ENCODE data around the gene TEP1. TPM values are rescaled to one million over a fixed set of nuclear protein-coding genes. Genes with fewer than 3 reads are reported as not detected.

Gene TEP1
- total RNA-seq, 4 donors from 2014 or later = 22.9 to 38.8 (median 27.8) TPM

GRCh38 chr14:20403521-20403920, 9.8 kb downstream of the TEP1 start:
- DNase-seq (ENCODE audit: low spot score) (no peak), ATAC-seq (ENCODE audit: low FRiP score) (no peak)
- TF ChIP-seq CTCF (IDR thresholded peaks at IDR 0.05) = no peak

GRCh38 chr14:20400965-20401593, 12.2 kb downstream of the TEP1 start:
- ATAC-seq (ENCODE audit: low FRiP score) = no peak
- no peak for DNase-seq (ENCODE audit: low spot score)
- no peak for TF ChIP-seq CTCF (IDR thresholded peaks at IDR 0.05)

DNA sequence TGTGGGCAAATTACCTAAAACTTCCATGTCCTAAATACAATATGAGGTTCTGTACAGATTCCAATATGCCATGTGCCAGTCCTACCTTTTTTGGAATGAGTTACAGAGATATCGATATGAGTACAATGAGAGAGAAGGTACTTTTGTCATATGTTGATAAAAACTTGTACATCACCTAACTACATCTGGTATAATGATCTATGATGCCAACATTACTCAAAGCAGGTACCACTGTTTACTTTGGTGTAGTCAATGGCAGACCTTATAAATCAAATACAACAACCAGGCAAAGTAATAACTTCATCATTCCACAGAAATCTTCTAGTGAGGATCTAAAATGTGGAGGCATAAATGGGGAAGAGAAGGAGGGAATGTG, 12.7 kb downstream of the TEP1 start:
- no peak for DNase-seq (ENCODE audit: low spot score)
- ATAC-seq (ENCODE audit: low FRiP score) = no peak
- no peak for TF ChIP-seq CTCF (IDR thresholded peaks at IDR 0.05)

- no peak for ATAC-seq (ENCODE audit: low FRiP score)
- TF ChIP-seq CTCF (IDR thresholded peaks at IDR 0.05) = no peak
- no peak for DNase-seq (ENCODE audit: low spot score)
These were observed 15.8 kb downstream of the TEP1 start for GRCh38 chr14:20397511-20397910.

DNA sequence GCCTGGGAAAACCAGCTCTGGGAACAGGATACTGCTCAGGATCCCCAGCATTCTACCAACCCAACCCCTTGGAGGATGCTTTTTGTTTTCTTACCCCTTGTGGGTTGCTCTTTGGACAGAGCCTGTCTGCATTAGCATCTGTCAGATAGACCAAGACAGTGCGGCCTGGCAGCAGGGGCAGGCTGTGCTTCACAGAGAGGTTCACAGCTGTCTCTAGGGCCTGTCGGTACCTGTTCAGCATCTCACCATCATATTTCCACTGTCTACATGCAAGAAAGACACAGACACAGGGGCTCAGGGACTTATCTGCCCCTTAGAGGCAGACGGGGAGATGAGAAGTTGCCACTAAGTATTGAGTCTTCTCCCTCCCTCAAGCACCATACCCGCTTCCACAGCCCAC, 21.8 kb downstream of the TEP1 start:
- no peak for DNase-seq (ENCODE audit: low spot score)
- TF ChIP-seq CTCF (IDR thresholded peaks at IDR 0.05) = no peak
- no peak for ATAC-seq (ENCODE audit: low FRiP score)

DNA sequence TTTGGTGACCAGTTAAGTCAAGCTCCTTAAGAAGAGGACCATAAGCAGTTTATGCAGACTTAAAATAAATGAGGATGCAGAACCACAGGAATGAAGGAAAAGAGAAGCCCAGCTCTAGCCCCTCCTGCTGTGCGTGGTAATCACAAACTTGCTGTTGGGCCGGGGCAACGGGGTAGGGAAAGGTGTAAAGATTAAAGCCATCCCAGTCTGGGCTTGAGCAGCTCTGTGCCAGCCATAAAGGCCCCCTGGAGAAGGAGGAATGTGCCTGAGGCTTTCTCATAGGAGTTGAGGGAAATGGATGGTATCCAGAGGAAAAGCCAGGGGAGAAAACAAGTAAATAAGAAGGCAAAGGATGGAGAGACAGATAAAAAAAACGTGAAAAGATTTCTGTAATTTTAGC, 25.1 kb downstream of the TEP1 start:
- DNase-seq (ENCODE audit: low spot score) (no peak), ATAC-seq (ENCODE audit: low FRiP score) (no peak)
- no peak for TF ChIP-seq CTCF (IDR thresholded peaks at IDR 0.05)

DNA sequence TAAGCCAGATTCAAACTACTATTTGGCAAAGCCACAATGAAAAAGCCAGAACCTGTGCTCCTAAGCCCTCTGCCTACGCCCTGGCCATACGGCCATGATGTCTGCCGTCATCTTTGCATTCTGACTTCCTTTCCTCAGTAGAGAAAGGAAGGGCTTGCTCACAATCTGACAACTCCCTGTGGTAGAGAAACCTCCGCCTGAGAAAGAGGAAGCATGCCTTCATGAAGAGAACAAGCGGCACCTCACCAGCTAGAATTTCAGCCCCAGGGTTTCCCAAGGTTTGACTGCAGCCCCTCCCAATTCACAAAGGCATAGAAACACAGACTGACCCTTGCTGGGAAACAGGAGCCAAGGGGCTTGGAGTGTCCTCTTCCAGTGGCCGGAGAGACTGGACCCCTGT, 25.7 kb downstream of the TEP1 start:
- no peak for DNase-seq (ENCODE audit: low spot score)
- no peak for ATAC-seq (ENCODE audit: low FRiP score)
- TF ChIP-seq CTCF (IDR thresholded peaks at IDR 0.05) = no peak
